ENCODE data around the gene ENPP5.
"Not testable (repeated sequence)": the region's sequence is repeated elsewhere in the genome, so short reads cannot be mapped to it uniquely, and the experiment has no call there.

ENPP5 gene

GRCh38 chr6:46174904-46175303, 4.1 kb upstream of the ENPP5 start:
- no peak for DNase-seq

DNA sequence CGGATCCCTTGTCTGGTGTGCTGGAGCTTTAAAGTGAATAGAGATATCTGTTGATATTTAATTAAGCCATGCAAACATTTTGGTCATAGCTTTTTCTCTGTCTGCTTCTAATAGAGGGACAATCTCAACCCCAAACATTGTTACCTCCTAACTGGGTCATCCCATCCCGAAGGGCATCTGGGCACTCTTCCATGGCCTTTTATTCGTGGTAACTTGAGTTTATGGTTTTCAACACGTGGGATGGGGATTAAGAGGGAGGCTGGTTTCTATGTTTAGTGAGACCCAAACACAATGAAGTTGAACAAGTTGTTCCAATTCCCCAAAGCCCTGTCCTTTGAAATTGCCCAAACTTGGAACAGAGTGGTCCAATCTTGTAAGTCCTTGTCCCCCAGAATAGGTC, 1.4 kb upstream of the ENPP5 start:
- no peak for DNase-seq

- no peak for DNase-seq
Measured at GRCh38 chr6:46160102-46160501, 10.7 kb downstream of the ENPP5 start.

DNA sequence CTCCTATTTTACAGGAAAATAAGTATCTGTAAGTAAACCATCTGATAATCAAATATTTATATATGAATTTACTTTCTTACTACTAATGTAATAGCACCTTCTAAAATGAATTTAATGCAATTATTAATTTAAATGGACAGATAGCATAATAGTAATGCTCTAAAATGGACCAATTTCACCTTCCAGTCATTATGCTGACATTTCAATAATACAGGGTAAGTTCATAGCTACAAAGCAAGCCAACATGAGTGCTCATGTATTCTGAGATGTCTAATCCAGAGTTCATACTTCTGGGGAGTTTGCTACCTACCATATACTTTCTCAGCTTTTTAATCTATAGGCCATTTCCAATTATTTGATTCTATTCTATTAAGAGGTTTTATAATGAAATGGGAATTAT, 11.6 kb downstream of the ENPP5 start:
- no peak for DNase-seq

DNA sequence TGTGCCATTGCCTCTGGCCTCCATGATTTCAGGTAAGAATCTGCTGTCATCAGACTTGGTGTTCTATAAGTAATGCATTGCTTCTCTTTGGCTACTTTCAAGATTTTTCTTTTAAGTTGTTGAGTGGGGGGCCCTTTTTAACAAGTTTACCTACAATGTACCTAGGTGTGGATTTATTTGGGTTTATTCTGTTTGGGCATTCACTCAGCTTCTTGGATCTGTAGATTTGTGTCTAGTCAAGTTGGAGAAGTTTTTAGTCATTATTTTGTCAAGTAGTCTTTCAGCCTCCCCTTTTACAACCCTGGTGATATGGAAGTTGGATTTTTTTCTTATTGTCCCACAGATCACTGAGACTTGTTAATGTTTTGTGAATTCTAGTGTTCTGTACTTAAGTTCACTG, 14.1 kb downstream of the ENPP5 start:
- no peak for DNase-seq

GRCh38 chr6:46149066-46149465, 21.7 kb downstream of the ENPP5 start:
- DNase-seq, result not testable (repeated sequence)

GRCh38 chr6:46144270-46144669, 26.5 kb downstream of the ENPP5 start:
- no peak for DNase-seq

DNA sequence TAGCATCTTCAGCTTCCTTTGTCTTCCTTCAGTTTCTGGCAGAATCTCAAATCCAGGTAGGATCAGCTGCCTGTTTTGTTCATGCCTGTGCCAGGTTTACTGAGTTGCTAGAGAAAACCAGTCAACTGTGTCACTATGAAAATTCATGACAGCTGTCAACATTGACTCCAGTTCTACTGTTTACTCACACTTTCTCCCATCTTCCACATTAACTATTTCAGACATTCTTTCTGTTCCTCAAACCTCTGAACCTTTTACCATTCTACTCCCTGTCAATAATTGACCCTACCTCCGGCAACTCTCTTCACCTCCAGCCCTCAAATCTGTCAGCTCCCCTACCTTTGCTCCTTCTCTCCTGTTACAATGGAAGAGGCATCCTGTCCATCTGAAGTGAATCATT, 32.5 kb downstream of the ENPP5 start:
- DNase-seq, result no peak

DNA sequence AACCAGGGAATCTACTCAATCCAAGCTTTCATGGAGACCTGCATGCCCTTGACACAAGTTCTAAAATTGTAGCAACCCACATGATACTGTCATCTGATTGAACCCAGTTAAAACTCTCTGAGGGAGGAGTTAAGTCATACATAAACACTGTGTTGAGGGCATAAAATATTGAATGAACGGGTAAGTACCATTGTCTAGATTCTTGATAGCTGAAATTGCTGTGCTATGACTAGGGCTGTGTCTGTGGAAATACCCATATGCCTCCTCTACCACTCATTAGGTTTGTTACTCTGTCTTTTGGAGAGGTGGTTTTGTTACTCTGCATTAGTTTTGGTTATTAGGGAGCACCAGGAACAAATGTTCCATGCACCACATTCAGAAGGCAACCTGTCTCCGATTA, 33.4 kb downstream of the ENPP5 start:
- no peak for DNase-seq

GRCh38 chr6:46136831-46137230, 33.9 kb downstream of the ENPP5 start:
- no peak for DNase-seq

DNA sequence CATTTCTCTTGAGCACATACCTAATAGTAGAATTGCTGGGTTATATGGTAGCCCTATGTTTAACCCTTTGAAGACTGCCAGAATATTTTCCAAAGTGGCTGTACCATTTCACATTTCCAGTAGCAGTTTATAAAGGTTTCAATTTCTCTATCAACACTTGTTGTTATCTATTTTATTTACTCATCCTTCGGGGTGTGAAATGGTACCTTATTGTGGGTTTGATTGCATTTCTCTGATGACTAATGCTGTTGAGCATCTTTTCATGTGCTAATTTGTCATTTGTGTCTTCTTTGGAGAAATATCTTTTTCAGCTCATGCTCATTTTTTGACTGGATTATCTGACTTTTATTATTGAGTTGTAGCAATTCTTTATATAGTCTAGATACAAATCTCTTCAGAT, 35.6 kb downstream of the ENPP5 start:
- no peak for DNase-seq

GRCh38 chr6:46134216-46134615, 36.6 kb downstream of the ENPP5 start:
- no peak for DNase-seq

DNA sequence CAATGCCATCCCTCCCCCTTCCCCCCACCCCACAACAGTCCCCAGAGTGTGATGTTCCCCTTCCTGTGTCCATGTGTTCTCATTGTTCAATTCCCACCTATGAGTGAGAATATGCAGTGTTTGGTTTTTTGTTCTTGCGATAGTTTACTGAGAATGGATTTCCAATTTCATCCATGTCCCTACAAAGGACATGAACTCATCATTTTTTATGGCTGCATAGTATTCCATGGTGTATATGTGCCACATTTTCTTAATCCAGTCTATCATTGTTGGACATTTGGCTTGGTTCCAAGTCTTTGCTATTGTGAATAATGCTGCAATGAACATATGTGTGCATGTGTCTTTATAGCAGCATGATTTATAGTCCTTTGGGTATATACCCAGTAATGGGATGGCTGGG, 39.5 kb downstream of the ENPP5 start:
- not testable (repeated sequence) for DNase-seq

DNA sequence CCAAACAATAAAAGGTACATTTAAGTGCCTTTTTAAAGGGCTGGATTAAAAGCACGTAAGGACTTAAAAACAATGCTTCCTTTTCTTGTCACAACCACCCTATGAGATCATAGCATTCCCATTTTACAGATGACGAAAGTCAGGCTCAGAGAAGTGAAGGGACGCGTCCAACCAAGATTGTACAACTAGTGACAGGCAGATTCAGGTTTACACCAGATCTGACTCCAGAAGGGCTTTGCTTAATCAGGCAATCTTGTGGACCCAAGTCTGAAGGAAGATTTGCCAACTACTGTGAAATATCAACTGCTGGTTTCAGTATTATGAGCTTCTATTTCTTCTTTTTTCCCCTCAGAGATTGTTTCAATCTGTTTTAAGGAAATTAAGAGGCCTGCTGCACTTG, 40.1 kb downstream of the ENPP5 start:
- DNase-seq, result no peak

DNA sequence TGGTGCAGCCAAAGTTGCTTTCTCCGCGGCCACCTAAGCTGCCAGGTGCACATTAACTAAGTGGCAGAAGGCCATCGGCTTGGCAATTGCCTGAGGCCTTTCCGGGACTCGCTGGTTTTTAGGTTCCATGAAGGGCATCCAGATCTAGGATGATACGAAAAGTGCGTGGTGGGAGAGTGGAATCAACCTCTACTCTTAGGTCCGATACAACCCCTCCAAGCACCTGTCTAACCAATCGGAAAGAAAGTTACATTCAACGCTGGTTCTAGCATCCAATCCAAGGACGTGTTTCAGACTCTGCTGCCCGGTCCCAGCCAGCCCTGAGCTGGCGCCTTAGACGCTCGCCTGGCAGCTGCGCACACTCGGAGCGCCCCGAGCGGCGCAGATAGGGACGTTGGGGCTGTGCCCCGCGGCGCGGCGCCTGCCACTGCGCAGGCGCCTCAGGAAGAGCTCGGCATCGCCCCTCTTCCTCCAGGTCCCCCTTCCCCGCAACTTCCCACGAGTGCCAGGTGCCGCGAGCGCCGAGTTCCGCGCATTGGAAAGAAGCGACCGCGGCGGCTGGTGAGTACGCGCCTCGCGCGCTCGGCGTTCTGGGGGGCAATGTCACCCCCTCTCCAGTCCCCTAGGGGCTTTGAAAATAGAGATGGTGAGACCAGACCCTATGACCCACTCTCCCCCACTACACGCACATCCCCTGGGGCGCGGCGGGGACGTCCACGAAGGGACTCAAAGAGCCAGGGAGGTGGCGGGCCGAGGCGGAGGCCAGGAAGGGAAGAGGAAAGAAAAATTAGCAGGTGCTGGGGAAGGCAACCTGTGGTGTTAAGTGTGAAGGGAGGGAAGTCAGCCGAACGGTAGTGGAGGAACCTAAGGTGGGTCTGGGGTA, 40.9 kb downstream of the ENPP5 start, which contains the start of gene ENPP4:
TSS of gene ENPP4 (plus strand) at position 361 of the 883 bp plus-strand sequence. CDS start 9,595 bp downstream, outside the sequence.
- peak; percentile 74 for DNase-seq

- DNase-seq, result no peak
Measured at GRCh38 chr6:46129291-46129628, 41.5 kb downstream of the ENPP5 start.

DNA sequence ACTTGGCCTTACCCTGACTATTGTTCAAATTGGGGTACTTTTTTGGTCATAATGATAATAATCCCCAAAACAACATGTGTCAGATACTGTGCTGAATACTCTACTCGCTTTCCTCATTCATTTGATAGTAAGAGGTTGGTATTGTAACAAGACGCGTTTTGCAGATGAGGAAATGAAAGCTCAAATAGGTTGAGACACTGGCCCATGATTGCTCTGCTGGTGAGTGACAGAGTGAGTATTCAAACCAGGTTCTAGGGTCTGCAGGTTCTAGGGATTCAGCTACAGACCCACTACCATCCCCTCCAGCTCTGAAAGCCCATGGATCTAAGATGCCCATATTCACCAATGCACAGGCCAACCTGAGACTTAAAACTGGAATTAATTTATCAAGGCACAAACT, 42.3 kb downstream of the ENPP5 start:
- DNase-seq, result no peak

DNA sequence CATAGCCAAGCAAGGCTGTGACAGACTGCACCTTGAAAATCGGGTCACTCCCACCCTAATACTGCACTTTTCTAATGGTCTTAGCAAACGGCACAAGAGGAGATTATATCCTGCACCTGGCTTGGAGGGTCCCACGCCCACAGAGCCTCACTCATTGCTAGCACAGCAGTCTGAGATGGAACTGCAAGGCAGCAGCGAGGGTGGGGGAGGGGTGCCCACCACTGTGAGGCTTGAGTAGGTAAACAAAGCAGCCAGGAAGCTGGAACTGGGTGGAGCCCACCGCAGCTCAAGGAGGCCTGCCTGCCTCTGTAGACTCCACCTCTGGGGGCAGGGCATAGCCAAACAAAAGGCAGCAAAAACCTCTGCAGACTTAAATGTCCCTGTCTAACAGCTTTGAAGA, 51.1 kb downstream of the ENPP5 start:
- not testable (repeated sequence) for DNase-seq

GRCh38 chr6:46118836-46119235, 51.9 kb downstream of the ENPP5 start:
- no peak for DNase-seq

GRCh38 chr6:46118157-46118556, 52.6 kb downstream of the ENPP5 start:
- DNase-seq, result no peak

GRCh38 chr6:46116289-46116688, 54.5 kb downstream of the ENPP5 start:
- DNase-seq, result no peak

- no peak for DNase-seq
Measured at GRCh38 chr6:46115634-46116033, 55.1 kb downstream of the ENPP5 start.

DNA sequence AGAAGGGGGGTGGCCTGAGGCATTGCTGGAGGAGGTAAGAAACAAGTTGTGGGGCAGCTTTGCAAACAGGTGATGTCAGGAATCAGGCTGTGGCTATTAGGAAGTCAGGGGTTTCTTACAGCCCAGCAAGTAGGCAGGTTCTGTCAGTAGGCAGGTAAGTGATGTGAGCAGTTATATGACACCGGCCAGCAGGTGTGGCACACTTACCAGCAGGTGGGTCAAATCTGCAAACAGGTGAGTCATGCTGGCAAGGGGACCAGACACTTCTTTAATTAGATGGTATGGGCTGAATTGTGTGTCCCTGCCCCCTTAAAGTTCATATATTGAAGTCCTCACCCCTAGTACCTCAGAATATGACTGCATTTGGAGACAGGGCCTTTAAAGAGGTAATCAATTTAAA, 57.4 kb downstream of the ENPP5 start:
- no peak for DNase-seq

Data from 8988T (cell line).